HepG2 (cell line): ENCODE data around the gene ZNF22. TPM values are rescaled to one million over a fixed set of nuclear protein-coding genes. Genes with fewer than 3 reads are reported as not detected.

Source experiments
- ATAD3A ChIP-seq: sonication (generic); formaldehyde crosslinking; IDR thresholded peaks from 2 replicates; pipeline ENCODE4 v1.4.0; 2020; ENCODE audit warnings: missing genetic modification reagents
- ATF7-NPFF ChIP-seq: sonication (generic); formaldehyde crosslinking; IDR thresholded peaks from 2 replicates; pipeline ENCODE4 v1.8.1; 2023; ENCODE audit warnings: mild to moderate bottlenecking, low read depth, missing genetic modification reagents, moderate library complexity
- HNRNPUL1 ChIP-seq: fragments of 200-400 bp; formaldehyde crosslinking; IDR thresholded peaks from 2 replicates; pipeline ENCODE4 v1.6.1; 2017; ENCODE audit warnings: low read depth, mild to moderate bottlenecking, low read length, moderate library complexity
- NFE2 ChIP-seq: sonication (generic); formaldehyde crosslinking; IDR thresholded peaks from 2 replicates; pipeline ENCODE4 v1.4.0; 2020; ENCODE audit warnings: missing genetic modification reagents
- PHF8 ChIP-seq: sonication (generic); formaldehyde crosslinking; IDR thresholded peaks from 2 replicates; pipeline ENCODE4 v1.5.0; 2020; ENCODE audit warnings: missing genetic modification reagents
- POLR2AphosphoS5 ChIP-seq: IDR thresholded peaks from 2 replicates; pipeline ENCODE4 v1.6.1; 2012; ENCODE audit warnings: low read depth, low read length
- RFX5 ChIP-seq: IDR thresholded peaks from 2 replicates; pipeline ENCODE4 v1.6.1; 2011; ENCODE audit warnings: low read depth, low read length, improper control_type of control experiment
- SCMH1 ChIP-seq: sonication (generic); formaldehyde crosslinking; IDR thresholded peaks from 2 replicates; pipeline ENCODE4 v1.9.0; 2021; ENCODE audit warnings: missing genetic modification reagents, mild to moderate bottlenecking, borderline replicate concordance
- SSRP1 ChIP-seq: IDR thresholded peaks from 2 replicates; pipeline ENCODE4 v1.6.1; 2016; ENCODE audit warnings: control low read depth
- YEATS2 ChIP-seq: sonication (generic); formaldehyde crosslinking; IDR thresholded peaks from 2 replicates; pipeline ENCODE4 v1.4.0; 2020; ENCODE audit warnings: missing genetic modification reagents, borderline replicate concordance
- ZNF124 ChIP-seq: sonication (generic); formaldehyde crosslinking; IDR thresholded peaks from 2 replicates; pipeline ENCODE4 v1.4.0; 2020; ENCODE audit warnings: missing genetic modification reagents
- ZNF251 ChIP-seq: sonication (generic); formaldehyde crosslinking; IDR thresholded peaks from 2 replicates; pipeline ENCODE4 v1.9.0; 2021; ENCODE audit warnings: mild to moderate bottlenecking, missing genetic modification reagents
- ZNF317 ChIP-seq: sonication (generic); formaldehyde crosslinking; IDR thresholded peaks from 2 replicates; pipeline ENCODE4 v1.5.0; 2020; ENCODE audit warnings: mild to moderate bottlenecking, missing genetic modification reagents
- ZNF354B ChIP-seq: sonication (generic); formaldehyde crosslinking; IDR thresholded peaks from 2 replicates; pipeline ENCODE4 v1.8.0; 2022; ENCODE audit warnings: mild to moderate bottlenecking, missing genetic modification reagents
- ZNF577 ChIP-seq: sonication (generic); formaldehyde crosslinking; IDR thresholded peaks from 2 replicates; pipeline ENCODE4 v1.4.0; 2020; ENCODE audit warnings: mild to moderate bottlenecking, low read depth, missing genetic modification reagents, borderline replicate concordance
- ZNF841 ChIP-seq: sonication (generic); formaldehyde crosslinking; IDR thresholded peaks from 2 replicates; pipeline ENCODE4 v1.8.1; 2023; ENCODE audit warnings: missing genetic modification reagents, borderline replicate concordance
- polyA plus RNA-seq, 8 experiments: library from polyadenylated mRNA; depleted of rRNA in 3 of 8; stranded (reverse) in 7 of 8; unstranded in 1 of 8; fragments of >200 nt; fragmentation: Illumina TruSeq in 4 of 8; extraction: Trizol in 4 of 8; gene quantifications; 2 replicates each; pipeline versions ENCODE4 v1.2.1 to v1.2.3, GENCODE V29; 2011 to 2016; ENCODE audit warnings: low read depth in 4 of 8, missing spikeins in 1 of 8, mixed read lengths in 1 of 8; ENCODE audit not compliant: insufficient read depth in 1 of 8
- total RNA-seq, 5 experiments: library from RNA; depleted of rRNA; stranded (reverse); fragments of >200 nt; fragmentation: Illumina TruSeq; extraction: Trizol; gene quantifications; 2 replicates each; pipeline ENCODE4 v1.2.3, GENCODE V29; 2016; ENCODE audit warnings: low read depth in 1 of 5
- TF ChIP-seq, protein P1 (sequence below): sonication (generic); formaldehyde crosslinking; IDR thresholded peaks from 2 replicates; pipeline ENCODE4 v1.8.0; 2022; ENCODE audit warnings: missing genetic modification reagents, mild to moderate bottlenecking, inconsistent platforms, borderline replicate concordance
- TF ChIP-seq, protein P2 (sequence below): sonication (generic); formaldehyde crosslinking; IDR thresholded peaks from 2 replicates; pipeline ENCODE4 v1.4.0; 2020; ENCODE audit warnings: missing genetic modification reagents, low read depth, mild to moderate bottlenecking, borderline replicate concordance
- TF ChIP-seq, protein P3 (sequence below): IDR thresholded peaks from 2 replicates; pipeline ENCODE4 v1.6.1; 2016; ENCODE audit warnings: control low read depth
- TF ChIP-seq, protein P4 (sequence below): sonication (generic); formaldehyde crosslinking; IDR thresholded peaks from 2 replicates; pipeline ENCODE4 v1.8.1; 2022; ENCODE audit warnings: low read depth, mild to moderate bottlenecking, missing genetic modification reagents
- TF ChIP-seq, protein P5 (sequence below): sonication (generic); formaldehyde crosslinking; IDR thresholded peaks from 2 replicates; pipeline ENCODE4 v1.8.1; 2023; ENCODE audit warnings: missing genetic modification reagents, inconsistent platforms, borderline replicate concordance
- TF ChIP-seq, protein P6 (sequence below): sonication (generic); formaldehyde crosslinking; IDR thresholded peaks from 2 replicates; pipeline ENCODE4 v1.8.1; 2023; ENCODE audit warnings: missing genetic modification reagents, mild to moderate bottlenecking, borderline replicate concordance

Gene ZNF22
- total and polyA plus RNA-seq, 2 of the 13 experiments (the other 11 are each of a cell fraction or from before 2014, with no cell fraction given) = 0.40 to 1.3 TPM

DNA sequence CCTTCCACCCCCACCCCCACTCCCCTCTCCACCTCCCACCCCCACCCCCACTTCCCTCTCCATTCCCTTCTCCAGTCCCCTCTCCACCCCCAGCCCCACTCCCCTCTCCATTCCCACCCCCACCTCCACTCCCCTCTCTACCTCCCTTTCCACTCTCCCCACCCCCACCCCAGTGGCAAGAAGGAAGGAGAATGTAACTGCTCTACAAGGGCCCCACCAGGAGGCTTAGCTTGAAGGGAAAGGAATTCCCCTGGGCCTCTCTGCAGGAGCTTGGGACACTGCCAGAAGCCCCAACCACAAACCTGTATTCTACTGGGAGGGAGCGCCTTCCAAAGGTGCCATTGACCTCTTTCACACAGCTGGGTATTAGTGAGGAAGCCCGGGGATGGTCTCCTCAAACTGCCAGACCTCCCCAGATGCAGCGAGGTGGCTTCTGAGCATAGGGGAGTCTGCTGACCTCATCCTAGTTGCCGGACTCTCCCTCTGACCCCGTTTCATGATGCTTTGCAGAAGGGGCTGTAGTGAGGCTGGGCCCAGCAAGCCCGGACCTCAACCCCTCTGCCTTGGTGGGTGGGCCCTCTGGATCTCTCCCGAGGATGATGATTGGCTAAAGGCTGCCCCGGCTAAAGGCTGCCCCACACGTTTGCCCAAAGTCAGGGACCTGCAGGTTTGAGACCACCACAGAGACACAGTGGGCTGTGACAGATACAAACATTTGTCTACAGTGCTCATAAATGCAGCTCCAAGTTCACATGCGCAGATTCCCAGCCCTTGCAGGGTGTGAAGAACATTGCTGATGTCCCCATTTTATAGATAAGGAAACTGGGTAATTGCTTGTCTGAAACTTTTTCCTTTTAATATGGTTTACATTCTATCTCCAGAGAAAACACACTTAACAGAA is 25.0 kb upstream of the ZNF22 start (continued):
- TF ChIP-seq ATAD3A = no peak
- no peak for TF ChIP-seq ATF7-NPFF (CRISPR knock-in tag)
- no peak for TF ChIP-seq ZNF317 (CRISPR knock-in tag)
- TF ChIP-seq ZNF354B (CRISPR knock-in tag) = no peak
- TF ChIP-seq, protein P1, sequence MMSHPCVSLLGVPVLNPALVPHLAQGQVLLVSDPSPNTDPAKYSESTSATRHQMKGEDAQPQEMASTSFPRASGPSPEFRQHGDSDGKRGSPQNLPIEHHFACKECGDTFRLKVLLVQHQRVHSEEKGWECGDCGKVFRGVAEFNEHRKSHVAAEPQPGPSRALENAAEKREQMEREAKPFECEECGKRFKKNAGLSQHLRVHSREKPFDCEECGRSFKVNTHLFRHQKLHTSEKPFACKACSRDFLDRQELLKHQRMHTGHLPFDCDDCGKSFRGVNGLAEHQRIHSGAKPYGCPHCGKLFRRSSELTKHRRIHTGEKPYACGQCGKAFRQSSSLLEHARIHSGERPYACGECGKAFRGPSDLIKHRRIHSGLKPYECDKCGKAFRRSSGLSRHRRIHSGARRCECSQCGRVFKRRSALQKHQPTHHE = no peak
- TF ChIP-seq SCMH1 = no peak
- TF ChIP-seq, protein P2, sequence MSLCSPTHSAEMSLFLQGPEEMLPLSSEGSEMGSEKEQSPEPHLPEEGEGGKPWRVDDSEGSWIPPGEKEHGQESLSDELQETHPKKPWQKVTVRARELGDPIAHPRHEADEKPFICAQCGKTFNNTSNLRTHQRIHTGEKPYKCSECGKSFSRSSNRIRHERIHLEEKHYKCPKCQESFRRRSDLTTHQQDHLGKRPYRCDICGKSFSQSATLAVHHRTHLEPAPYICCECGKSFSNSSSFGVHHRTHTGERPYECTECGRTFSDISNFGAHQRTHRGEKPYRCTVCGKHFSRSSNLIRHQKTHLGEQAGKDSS = 0 out of 2 replicates have a peak, but pooled peaks have one; percentile 36
- TF ChIP-seq, protein P3, sequence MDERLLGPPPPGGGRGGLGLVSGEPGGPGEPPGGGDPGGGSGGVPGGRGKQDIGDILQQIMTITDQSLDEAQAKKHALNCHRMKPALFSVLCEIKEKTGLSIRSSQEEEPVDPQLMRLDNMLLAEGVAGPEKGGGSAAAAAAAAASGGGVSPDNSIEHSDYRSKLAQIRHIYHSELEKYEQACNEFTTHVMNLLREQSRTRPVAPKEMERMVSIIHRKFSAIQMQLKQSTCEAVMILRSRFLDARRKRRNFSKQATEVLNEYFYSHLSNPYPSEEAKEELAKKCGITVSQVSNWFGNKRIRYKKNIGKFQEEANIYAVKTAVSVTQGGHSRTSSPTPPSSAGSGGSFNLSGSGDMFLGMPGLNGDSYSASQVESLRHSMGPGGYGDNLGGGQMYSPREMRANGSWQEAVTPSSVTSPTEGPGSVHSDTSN (CRISPR knock-in tag) = 0 out of 2 replicates have a peak, but pooled peaks have one; percentile 10
- no peak for TF ChIP-seq HNRNPUL1
- no peak for TF ChIP-seq SSRP1 (CRISPR knock-in tag)
- TF ChIP-seq ZNF251 (CRISPR knock-in tag) = 0 out of 2 replicates have a peak, but pooled peaks have one; percentile 25
- TF ChIP-seq, protein P4, sequence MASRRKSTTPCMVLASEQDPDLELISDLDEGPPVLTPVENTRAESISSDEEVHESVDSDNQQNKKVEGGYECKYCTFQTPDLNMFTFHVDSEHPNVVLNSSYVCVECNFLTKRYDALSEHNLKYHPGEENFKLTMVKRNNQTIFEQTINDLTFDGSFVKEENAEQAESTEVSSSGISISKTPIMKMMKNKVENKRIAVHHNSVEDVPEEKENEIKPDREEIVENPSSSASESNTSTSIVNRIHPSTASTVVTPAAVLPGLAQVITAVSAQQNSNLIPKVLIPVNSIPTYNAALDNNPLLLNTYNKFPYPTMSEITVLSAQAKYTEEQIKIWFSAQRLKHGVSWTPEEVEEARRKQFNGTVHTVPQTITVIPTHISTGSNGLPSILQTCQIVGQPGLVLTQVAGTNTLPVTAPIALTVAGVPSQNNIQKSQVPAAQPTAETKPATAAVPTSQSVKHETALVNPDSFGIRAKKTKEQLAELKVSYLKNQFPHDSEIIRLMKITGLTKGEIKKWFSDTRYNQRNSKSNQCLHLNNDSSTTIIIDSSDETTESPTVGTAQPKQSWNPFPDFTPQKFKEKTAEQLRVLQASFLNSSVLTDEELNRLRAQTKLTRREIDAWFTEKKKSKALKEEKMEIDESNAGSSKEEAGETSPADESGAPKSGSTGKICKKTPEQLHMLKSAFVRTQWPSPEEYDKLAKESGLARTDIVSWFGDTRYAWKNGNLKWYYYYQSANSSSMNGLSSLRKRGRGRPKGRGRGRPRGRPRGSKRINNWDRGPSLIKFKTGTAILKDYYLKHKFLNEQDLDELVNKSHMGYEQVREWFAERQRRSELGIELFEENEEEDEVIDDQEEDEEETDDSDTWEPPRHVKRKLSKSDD = no peak
- TF ChIP-seq, protein P5, sequence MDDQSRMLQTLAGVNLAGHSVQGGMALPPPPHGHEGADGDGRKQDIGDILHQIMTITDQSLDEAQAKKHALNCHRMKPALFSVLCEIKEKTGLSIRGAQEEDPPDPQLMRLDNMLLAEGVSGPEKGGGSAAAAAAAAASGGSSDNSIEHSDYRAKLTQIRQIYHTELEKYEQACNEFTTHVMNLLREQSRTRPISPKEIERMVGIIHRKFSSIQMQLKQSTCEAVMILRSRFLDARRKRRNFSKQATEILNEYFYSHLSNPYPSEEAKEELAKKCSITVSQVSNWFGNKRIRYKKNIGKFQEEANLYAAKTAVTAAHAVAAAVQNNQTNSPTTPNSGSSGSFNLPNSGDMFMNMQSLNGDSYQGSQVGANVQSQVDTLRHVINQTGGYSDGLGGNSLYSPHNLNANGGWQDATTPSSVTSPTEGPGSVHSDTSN (CRISPR knock-in tag) = no peak
- TF ChIP-seq, protein P6, sequence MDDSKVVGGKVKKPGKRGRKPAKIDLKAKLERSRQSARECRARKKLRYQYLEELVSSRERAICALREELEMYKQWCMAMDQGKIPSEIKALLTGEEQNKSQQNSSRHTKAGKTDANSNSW (CRISPR knock-in tag) = 0 out of 2 replicates have a peak, but pooled peaks have one; percentile 12
- TF ChIP-seq PHF8 (CRISPR knock-in tag) = no peak
- no peak for TF ChIP-seq YEATS2 (CRISPR knock-in tag)
- TF ChIP-seq RFX5 = no peak
- no peak for TF ChIP-seq ZNF841
- no peak for TF ChIP-seq NFE2 (CRISPR knock-in tag)
- no peak for TF ChIP-seq ZNF577 (CRISPR knock-in tag)
- TF ChIP-seq POLR2AphosphoS5 = peak; percentile 19
- no peak for TF ChIP-seq ZNF124
